HG03439 (cell line): Measurements from ENCODE around the gene MYL6B.
"Not testable (repeated sequence)": the region's sequence is repeated elsewhere in the genome, so short reads cannot be mapped to it uniquely, and the experiment has no call there.

Experiments used
- ATAC-seq: cut with Tn5 transposase; IDR thresholded peaks from one replicate; pipeline ENCODE4 v1.9.1; 2021; ENCODE audit warnings: mild to moderate bottlenecking, moderate library complexity; ENCODE audit not compliant: unreplicated experiment

Gene MYL6B

DNA sequence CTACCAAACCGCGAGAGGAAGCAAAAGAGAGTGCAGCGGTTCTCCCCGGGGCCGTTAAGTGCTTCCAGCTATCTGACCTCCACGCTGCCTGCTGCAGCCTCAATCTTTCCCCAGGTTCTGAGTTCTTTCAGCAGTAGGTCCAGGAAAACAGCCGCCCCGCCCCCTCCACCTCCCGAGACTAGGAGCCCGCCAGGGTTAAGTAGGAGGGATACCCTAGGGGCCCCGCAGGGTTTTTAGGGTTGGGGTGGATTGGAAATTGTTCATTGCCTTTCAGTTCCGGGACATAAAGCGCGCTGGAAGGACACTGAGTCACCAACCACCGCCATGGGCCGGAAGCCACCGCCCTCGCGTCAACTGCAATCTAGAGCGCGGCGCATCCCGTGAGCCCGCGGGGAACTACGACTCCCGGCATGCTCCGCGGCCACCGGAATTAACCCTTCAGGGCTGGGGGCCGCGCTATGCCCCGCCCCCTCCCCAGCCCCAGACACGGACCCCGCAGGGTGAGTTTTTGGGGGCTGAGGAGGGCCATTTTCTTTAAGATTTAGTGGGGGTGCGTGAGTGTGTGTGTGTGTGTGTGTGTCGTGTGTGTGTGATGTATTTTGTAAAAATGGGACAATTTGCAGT, at the start of gene MYL6B:
Gene MYL6B, plus strand, starts transcription at position 456 of the 624 bp plus-strand sequence. CDS start 1,332 bp downstream, outside the sequence.
- peak; percentile 81 for ATAC-seq

DNA sequence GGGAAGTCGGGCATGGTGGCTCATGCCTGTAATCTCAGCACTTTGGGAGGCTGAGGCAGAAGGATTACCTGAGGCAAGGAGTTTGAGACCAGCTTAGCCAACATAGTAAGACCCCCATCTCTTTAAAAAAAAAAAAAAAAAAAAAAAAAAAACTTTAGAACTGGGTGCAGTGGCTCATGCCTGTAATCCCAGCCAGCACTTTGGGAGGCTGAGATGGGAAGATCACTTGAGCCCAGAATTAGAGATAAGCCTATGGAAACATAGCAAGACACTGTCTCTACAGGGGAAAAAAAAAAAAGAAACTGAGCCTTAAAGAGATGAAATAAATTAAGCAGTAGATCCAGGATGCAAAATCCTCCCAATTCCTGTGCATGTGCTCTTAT, 49.7 kb upstream of the MYL6B start:
- no peak for ATAC-seq

DNA sequence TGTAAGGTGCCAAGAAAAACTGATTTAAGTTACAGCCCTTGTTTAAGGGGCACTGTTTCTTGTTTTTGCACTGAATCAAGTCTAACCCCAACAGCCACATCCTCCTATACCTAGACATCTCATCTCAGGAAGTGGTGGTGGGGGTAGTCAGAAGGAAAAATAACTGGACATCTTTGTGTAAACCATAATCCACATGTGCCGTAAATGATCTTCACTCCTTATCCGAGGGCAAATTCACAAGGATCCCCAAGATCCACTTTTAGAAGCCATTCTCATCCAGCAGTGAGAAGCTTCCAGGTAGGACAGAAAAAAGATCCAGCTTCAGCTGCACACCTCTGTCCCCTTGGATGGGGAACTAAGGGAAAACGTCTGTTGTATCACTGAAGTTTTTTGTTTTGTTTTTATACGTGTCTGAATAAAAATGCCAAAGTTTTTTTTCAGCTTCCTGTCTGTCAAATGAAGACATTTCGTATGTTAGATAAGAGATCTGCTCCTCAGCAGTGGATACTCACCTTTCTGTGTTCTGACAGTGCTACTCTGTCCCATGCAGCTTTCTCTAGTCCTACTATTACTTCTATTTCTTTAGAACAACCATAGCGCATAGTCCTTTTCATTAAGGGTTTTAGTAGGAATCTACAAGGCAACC, 49.2 kb upstream of the MYL6B start:
- ATAC-seq, result no peak

DNA sequence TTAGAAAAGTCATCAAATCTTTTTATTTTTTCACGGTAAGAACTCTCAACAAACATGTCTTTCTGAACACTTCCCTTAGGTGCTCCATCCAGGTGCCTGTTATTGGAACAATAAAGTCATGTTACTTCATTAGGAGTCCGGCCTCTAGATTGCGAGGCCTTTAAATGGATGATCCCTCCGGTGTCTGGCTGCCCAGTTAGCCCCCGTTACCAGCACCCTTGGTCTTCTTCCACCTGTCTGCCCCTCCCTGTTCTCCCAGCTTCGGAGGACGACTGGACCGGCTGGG, 48.6 kb upstream of the MYL6B start:
- peak; percentile 13 for ATAC-seq

DNA sequence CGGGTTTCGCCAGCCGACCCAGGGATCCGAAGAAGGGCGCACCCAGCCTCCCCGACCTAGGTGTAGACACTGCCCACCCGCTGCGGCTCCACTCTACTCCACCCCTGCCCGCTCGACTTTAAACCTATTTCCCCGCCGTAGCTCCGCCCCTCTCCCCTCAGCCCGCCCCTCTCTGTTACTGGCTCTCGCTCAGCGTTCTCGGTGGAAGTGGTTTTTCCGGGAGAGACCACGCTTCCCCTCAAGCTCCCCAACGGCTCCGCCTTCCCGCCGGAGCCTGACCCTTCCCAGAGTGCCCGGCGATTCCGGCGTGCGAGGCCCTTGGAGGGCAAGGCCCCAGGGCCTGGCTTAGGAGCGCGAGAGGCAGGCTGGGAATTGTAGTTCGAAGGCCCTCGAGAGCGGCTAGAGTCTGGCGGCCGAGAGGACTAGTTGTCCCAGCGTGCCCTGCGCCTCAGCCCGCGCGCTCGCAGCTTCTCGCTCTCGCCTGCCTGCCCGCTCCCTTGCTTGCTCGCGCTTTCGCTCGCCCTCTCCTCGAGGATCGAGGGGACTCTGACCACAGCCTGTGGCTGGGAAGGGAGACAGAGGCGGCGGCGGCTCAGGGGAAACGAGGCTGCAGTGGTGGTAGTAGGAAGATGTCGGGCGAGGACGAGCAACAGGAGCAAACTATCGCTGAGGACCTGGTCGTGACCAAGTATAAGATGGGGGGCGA, 48.1 kb upstream of the MYL6B start, which contains the start of gene PA2G4:
Gene PA2G4, plus strand, starts transcription at position 451 of the 706 bp plus-strand sequence. Its CDS starts 179 bp downstream, at position 630.
- ATAC-seq, result peak; percentile 95

DNA sequence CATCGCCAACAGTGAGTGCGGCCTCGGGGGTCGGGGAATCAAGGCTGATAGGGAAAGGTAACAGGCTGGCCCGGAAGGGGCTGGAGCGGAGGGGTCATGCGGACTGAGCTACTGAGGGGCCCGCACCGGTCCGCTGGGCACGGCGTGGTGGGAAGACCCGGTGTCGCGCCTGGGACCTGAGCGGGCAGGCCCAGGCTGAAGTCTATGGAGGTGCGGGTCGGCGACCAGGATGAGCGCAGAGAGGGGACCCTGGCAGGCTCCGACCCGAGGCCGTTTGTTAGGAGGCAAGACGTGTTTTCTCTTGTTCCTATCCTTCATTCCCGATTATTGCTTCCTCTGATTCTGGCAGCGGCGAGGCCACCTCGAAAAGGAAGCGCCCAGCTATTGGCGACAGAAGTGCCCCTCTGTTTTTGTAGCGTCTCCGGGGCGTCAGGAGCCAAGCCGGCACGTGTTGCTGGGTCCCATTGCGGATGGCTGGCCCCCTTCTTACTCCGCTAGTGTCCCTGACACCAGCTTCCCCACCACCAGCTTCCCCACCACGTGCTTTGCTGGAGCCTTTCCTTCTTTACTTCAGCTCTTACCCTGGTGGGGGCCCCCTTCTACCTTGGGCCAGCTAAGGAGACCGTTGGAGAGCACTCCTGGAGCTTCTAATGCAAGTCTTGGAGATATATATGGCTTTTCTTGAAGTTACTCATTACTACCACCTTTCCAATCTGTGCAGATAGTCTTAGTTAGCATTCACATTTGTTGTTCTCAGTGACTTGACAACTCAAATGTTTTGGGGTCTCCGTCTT, 47.4 kb upstream of the MYL6B start:
- ATAC-seq, result peak; percentile 18

DNA sequence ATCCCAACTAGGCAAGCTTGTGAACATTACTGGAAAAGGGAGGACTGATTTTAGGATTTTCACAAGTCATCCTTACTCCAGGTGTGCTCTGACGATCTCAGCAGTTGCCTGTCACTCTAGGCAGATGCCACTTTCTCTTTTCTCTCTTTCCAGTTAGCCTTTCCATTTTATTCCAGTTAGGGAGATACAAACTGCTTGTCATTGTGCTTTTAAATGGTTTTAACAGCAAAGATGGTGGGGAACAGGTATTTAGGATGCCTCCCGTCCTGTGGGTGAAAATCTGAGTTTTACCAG, 46.8 kb upstream of the MYL6B start:
- ATAC-seq, result no peak

DNA sequence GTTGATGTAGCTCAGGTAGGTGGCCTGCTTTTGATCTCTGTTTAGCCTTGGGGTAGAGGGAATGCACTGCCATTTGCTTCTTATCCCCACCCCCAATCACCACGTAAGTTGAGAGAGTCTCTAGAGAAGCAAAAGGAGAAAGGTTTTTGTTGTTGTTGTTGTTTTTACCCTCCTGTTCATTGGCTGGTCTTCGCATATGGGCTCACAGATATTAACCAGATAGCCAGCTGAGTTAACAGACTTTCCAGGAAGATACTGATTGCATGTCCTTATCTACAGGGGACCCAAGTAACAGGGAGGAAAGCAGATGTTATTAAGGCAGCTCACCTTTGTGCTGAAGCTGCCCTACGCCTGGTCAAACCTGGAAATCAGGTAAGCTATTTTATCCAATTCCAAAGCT, 45.1 kb upstream of the MYL6B start:
- no peak for ATAC-seq

DNA sequence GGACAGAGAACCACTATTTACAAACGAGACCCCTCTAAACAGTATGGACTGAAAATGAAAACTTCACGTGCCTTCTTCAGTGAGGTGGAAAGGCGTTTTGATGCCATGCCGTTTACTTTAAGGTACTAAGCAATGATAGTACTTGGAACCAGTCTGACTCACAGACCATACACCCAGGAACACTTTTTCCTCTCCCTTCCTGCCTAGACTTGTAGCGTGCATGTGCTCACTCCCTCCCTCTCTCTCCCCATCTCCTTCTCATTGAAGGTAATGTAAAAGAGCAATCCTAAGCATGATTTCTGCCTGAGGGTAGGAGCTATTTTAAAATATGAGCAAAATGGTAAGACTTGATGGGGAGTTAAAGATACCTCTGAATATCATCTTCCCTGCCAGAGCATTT, 41.8 kb upstream of the MYL6B start:
- ATAC-seq, result no peak

DNA sequence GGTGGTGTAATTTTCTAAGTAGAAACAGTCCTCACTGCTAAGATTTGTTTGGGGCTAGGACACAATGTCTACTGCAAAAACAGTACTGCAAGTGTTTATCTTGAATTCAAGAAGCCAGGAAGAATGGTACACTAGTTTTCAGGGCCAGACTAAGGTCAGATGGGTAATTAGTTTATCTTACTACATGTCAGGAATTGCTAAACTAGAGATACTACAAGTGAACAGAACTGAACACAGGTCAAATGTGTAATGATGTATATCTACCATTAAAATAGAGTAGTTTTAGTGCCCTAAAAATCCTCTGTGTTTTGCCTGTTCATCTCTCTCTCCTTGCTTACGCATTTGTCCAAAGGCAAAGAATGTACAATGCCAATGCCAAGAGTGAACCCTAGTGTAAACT, 38.3 kb upstream of the MYL6B start:
- ATAC-seq, result no peak

DNA sequence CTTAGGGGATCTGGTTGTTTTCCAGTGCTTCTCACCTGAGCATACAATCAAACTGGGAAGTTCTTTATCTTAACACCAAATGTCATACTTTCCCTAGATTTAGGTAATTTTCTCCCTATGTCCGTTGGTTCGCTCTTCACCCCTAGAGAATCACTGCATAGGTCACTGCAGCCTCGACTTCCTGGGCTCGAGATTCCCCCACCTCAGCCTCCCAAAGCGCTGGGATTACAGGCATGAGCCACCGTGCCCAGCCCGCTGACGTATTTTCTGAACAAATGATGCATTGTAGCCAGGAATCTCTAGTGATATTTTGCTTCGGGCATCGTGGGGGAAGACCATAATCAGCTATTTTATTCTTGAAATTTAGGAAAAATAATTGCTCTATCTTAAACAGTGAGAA, 37.1 kb upstream of the MYL6B start:
- ATAC-seq, result no peak

DNA sequence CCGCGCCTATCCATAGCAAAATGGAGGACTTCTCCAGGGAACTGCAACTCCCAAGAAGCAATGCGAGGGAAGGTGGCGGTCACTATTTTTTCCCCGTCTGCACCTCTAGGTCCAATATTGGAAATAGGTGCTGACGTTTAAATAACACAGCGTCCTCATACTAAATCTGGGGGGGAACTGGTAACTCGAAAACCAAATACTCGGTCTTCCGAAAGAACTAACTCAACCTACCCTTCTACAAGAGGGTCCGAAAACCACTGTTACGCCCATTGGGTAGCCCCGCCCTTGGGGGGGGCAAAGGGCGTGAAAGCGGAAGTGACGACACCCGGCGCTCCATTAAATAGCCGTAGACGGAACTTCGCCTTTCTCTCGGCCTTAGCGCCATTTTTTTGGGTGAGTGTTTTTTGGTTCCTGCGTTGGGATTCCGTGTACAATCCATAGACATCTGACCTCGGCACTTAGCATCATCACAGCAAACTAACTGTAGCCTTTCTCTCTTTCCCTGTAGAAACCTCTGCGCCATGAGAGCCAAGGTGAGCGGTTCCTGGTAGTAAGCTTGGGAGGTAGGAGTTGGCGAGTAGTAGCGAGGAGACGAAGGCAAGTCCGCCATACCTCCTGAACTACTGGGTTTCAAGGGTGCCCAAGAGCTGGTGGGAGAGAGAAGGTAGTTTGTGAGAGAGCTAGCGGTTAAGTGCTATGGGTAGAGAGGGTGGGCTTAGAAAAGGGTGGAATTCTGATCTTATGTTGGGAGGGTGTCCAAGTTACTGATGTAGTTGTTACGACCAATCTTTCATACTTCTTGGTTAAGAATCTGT, 35.9 kb upstream of the MYL6B start, which contains the start of gene RPL41:
Gene RPL41, plus strand, starts transcription at position 367 of the 815 bp plus-strand sequence.
- ATAC-seq, result peak; percentile 61

DNA sequence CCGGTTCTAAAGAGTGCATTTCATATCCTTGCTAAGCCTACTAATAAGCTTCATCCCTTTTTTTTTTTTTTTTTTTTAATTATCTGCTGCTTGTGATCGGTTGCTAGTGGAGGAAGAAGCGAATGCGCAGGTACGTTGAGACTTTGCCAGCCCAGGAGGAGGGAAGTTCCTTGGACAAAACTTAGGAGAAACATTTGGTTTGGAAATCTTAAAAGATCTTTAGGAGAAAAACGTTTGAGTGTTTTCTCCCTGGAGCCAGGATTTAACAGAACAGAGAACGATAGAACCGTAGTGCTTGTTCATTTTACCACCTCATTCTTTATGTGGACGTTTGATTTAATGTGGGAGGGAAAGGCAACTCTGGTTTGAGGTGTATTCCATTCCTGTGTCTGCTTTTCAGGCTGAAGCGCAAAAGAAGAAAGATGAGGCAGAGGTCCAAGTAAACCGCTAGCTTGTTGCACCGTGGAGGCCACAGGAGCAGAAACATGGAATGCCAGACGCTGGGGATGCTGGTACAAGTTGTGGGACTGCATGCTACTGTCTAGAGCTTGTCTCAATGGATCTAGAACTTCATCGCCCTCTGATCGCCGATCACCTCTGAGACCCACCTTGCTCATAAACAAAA, 35.2 kb upstream of the MYL6B start:
- ATAC-seq, result not testable (repeated sequence)

DNA sequence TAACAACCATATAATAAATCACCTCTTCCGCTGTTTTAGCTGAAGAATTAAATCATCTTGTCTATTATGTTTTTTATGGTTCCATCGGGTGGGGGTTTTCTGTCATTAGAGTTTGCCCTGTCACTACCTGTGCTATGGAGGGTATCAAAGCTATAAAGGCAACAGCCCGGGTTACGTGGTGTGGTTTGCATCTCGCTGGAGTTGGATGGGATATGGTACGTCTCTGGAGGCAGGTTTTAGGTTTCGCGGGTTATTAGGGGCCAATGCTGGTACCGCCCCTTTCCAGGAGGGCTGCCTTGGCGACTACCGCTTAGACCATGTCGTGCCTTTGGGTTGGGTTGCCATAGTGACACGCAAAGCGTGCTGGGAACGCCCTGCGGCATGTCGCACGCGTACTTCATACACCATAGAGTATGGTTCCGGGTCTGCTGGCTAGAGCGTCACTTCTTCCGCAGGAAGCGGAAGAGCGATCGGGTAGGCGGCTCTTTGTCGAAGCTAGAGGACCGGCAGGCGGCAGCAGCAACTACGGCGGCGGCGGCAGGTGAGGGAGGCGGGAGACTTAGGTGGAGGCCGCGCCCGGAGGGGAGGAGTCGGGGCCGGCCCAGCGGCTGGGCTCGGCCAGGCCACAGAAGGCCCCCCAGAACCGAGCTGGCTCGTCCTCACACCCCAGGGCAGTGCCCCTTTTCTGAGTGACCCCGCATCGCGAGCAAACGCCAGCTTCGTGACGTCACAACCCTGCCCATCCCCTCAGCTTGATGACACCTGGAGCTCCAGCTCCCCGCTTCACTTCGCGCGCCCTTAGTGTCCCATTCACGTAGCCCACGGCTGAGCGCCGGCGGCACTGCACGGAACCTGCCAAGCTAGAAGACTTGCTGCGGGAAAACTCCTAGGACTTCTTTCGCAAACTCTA, 34.4 kb upstream of the MYL6B start, which contains the start of gene ZC3H10:
Gene ZC3H10, plus strand, starts transcription at position 489 of the 910 bp plus-strand sequence. CDS start 2,297 bp downstream, outside the sequence.
- ATAC-seq, result peak; percentile 78

DNA sequence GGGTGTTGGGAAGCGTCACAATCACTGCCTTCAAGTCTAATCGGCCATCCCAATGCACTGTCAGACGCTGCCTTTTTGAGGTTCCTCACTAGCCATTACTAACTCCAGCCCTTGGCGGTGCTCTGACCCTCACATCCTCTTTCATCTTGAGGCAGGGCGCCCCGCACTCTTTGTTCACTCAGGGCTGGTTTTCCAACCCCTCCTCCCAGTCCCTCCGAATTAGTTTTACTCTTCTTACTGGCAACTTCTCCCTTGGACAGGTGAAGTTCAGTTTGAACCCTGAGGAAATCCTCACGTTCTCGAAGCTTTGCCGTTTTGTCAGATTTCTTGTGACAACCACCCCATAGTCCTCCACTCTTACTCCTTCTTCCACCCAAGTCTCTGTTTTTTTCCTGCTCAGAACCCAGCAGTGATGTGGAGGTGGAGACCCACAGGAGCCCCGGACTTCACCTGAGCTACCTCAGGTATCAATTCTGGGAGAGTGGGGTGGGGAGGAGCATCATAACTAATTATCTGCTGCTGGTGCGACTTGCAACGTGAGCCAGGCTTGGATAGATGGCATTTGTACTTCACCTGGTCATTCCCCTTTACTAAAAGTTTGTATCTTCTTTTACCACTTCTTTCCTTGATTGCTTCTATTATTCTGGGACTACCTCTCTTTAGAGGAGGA, 33.6 kb upstream of the MYL6B start:
- ATAC-seq, result no peak

DNA sequence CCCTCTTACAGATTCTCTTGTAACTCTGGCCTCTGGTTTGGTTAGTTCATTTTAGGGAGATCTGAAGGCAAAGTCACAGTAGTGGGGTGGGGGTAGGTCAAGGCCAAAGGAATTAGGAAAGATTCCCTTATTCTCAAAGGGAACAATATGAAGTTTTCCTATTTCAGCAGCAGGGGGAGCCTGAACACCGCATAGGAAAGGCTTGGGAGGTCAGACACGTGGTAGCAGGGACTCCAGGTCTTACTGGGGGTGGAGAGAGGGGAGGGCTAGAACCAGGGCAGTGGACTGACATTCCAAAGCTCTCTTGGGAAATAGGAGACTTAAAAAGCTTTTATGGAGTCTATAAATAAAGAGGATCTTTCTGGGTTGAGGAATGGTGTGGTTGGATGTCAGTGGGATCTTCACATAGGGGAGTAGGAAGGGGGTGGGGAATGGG, 33.0 kb upstream of the MYL6B start:
- ATAC-seq, result no peak

DNA sequence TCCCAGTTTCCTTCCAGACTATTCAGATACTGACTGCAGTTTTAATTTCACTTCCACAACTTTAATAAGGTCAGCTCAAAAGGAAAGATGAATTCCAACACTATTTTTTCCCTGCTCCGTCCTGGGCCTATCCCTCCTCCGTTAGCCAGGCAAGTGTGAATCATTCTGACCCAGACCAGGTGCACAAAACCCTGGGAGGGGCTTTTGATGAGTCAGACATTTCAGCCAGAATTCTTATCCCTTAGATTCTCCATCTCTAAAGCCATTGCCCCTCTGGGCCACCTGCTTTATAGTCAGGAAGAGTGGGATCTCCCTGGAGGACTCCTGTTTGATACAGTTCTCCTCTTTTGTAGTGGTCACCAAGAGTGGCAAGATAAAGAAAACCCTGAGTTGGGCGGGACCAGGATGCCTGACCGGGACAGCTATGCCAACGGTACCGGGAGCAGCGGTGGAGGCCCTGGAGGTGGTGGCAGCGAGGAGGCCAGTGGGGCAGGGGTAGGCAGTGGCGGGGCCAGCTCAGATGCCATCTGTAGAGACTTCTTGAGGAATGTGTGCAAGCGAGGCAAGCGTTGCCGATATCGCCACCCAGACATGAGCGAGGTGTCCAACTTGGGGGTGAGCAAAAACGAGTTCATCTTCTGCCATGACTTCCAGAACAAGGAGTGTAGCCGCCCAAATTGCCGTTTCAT, 32.1 kb upstream of the MYL6B start:
- ATAC-seq, result no peak
